Measurements from ENCODE around the gene CANT1.

CANT1 gene

DNA sequence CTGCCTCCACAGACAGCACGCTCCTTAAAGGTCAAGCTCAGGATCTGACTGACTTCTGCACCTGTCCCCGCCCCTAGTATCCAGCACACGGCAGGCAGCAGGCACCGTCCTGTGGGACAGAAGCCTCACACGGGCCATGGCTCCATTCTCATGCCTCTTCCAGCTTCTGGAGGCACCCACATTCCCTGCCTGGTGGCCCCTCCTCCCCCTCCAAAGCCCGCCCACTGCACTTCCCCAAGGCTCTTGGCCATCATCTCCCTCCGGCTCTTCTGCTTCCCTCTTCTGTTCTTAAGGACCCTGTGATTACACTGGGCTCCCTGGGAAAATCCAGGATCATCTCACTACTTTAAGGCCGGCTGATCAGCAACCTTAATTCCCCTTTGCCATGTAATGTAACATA lies 3.5 kb downstream of the CANT1 start:
- Histone ChIP-seq H3K36me3 (ENCODE audit: control insufficient read depth, insufficient read depth, low read length) (no peaks in the 10 kb centered on the region), H3K27me3 (ENCODE audit: control insufficient read depth, insufficient read depth, low read length) (no peaks in the 10 kb centered on the region), H3K4me1 (peaks cover 29% of the 10 kb centered on the region), H2AFZ (no peak overlapping the region), H3K27ac (no peak overlapping the region), H3K4me2 (ENCODE audit: low read length) (peak overlapping the region; percentile 40), H3K9ac (no peak overlapping the region), H3K4me3 (ENCODE audit: low read depth, low read length) (no peak overlapping the region), H3K79me2 (peaks cover 60% of the 10 kb centered on the region), H3K9me3 (ENCODE audit: control insufficient read depth, low read length) (no peaks in the 10 kb centered on the region)
- TF ChIP-seq, protein P1, sequence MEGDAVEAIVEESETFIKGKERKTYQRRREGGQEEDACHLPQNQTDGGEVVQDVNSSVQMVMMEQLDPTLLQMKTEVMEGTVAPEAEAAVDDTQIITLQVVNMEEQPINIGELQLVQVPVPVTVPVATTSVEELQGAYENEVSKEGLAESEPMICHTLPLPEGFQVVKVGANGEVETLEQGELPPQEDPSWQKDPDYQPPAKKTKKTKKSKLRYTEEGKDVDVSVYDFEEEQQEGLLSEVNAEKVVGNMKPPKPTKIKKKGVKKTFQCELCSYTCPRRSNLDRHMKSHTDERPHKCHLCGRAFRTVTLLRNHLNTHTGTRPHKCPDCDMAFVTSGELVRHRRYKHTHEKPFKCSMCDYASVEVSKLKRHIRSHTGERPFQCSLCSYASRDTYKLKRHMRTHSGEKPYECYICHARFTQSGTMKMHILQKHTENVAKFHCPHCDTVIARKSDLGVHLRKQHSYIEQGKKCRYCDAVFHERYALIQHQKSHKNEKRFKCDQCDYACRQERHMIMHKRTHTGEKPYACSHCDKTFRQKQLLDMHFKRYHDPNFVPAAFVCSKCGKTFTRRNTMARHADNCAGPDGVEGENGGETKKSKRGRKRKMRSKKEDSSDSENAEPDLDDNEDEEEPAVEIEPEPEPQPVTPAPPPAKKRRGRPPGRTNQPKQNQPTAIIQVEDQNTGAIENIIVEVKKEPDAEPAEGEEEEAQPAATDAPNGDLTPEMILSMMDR (IDR thresholded peaks at IDR 0.05) = no peak

DNA sequence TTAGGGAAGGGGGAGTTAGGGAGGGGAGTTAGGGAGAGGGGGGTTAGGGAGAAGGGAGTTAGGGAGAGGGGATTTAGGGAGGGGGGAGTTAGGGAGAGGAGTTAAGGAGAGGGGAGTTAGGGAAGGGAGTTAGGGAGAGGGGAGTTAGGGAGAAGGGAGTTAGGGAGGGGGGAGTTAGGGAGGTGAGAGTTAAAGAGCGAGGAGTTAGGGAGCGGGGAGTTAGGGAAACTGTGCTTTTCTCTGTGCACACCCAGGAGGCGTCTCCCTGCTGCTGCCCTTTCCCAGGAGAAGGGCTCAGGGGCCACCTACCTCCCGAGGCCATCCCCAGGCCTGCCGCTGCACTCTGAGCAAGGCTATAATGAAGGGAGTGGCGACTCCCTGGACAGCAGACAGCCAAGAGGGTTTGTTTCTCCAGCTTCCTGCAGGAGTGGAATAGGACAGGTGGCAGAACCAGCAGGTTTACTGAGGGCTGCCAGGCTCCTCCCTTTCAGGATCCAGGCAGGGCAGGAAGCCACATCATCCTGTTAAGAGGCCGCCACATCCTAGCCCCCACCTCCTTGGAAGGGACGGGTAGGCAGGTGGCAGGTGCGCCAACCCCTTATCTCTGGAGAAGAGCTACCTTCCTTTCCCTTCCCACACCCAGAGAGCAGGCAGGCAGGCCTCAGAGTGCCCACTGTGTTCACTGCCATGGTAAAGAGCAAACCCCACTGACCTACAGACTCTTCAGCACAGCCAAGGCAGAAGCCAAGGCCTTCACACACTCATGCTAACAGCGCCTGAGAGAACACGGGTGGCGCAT lies 4.3 kb downstream of the CANT1 start:
- Histone ChIP-seq H3K27ac (no peak overlapping the region), H3K4me1 (peaks cover 27% of the 10 kb centered on the region), H3K9ac (no peak overlapping the region)

DNA sequence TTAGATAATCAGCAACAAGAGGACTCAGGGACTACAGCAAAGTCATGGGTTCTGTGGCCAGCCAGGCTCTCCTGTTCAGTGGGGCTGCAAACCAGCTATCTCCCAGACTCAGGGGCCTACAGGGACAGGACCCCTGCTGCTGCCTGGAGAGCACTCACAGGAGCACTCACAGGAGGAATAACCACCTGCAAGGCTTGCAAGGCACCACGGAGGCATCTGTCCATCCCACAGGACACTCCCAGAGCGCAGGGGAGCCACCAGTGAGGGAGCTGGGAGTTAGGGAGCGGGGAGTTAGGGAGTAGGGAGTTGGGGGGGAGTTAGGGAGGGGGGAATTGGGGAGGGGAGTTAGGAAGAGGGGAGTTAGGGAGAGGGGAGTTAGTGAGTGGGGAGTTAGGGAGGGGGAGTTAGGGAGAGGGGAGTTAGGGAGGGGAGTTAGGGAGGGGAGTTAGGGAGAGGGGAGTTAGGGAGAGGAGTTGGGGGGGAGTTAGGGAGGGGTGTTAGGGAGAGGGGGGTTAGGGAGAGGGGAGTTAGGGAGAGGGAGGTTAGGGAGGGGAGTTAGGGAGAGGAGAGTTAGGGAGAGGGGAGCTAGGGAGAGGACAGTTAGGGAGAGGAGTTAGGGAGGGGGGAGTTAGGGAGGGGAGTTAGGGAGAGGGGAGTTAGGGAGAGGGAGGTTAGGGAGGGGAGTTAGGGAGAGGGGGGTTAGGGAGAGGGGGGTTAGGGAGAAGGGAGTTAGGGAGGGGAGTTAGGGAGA lies 5.7 kb downstream of the CANT1 start:
- Histone ChIP-seq H2AFZ (no peak overlapping the region), H3K4me3 (ENCODE audit: low read depth, low read length) (no peak overlapping the region), H3K79me2 (peaks cover 49% of the 10 kb centered on the region), H3K27me3 (ENCODE audit: control insufficient read depth, insufficient read depth, low read length) (no peaks in the 10 kb centered on the region), H3K27ac (no peak overlapping the region), H3K4me1 (peaks cover 20% of the 10 kb centered on the region), H3K9me3 (ENCODE audit: control insufficient read depth, low read length) (no peaks in the 10 kb centered on the region), H3K36me3 (ENCODE audit: control insufficient read depth, insufficient read depth, low read length) (no peaks in the 10 kb centered on the region), H3K4me2 (ENCODE audit: low read length) (no peak overlapping the region), H3K9ac (no peak overlapping the region)
- TF ChIP-seq, protein P1 (IDR thresholded peaks at IDR 0.05) = no peak

More for the DNA sequence above, 4.3 kb downstream of the CANT1 start:
- Histone ChIP-seq H3K4me2 (ENCODE audit: low read length) (peak overlapping the region; percentile 40), H3K27me3 (ENCODE audit: control insufficient read depth, insufficient read depth, low read length) (no peaks in the 10 kb centered on the region), H3K9me3 (ENCODE audit: control insufficient read depth, low read length) (no peaks in the 10 kb centered on the region), H3K4me3 (ENCODE audit: low read depth, low read length) (no peak overlapping the region), H3K79me2 (peaks cover 60% of the 10 kb centered on the region), H2AFZ (no peak overlapping the region), H3K36me3 (ENCODE audit: control insufficient read depth, insufficient read depth, low read length) (no peaks in the 10 kb centered on the region)
- TF ChIP-seq, protein P1 (IDR thresholded peaks at IDR 0.05) = no peak

DNA sequence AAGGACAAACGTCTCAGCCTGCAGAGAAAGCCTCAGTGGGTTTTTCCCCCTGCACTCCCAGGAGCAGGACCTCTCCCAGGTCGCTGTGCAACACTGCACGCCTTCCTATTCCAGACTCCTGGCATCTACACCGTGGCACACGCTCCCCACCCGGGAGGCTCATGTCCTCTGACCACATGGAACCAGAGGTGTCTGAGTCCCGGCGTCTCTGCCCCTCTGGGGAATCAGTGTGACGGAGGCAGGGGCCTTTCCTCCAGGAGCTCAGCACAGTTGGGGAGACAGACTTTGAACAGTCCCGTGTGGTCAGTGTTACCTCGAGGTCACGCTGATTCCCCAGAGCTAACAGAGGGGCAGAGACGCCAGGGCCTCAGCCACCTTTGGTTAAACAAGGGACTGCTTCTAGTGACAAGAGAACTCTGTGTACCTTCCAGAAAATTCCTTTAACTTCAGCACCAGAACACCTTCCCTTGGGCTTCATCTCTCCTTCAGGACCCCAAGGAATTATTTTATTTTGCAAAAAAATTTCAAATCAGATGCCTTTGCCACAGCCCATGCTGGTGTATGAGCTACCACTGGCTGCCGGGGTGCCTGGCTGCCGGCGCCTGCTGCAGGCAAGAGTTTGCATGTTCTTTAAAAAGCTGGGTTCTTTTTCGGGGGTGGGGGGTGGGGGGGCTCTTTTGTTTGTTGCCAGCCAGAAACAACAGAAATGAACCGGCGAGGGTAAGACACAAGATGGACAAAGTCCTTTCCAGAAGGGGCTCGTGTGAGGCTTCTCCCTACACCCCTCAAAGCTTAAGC lies 6.6 kb downstream of the CANT1 start:
- no peak overlapping the region for H2AFZ ChIP-seq
- TF ChIP-seq, protein P1 (IDR thresholded peaks at IDR 0.05) = no peak
- H3K27me3 ChIP-seq (ENCODE audit: control insufficient read depth, insufficient read depth, low read length) = no peaks in the 10 kb centered on the region
- H3K4me3 ChIP-seq (ENCODE audit: low read depth, low read length) = no peak overlapping the region
- no peak overlapping the region for H3K9ac ChIP-seq
- no peaks in the 10 kb centered on the region for H3K9me3 ChIP-seq (ENCODE audit: control insufficient read depth, low read length)
- H3K4me1 ChIP-seq = peaks cover 12% of the 10 kb centered on the region
- no peak overlapping the region for H3K4me2 ChIP-seq (ENCODE audit: low read length)
- H3K79me2 ChIP-seq = peaks cover 41% of the 10 kb centered on the region
- no peak overlapping the region for H3K27ac ChIP-seq
- H3K36me3 ChIP-seq (ENCODE audit: control insufficient read depth, insufficient read depth, low read length) = no peaks in the 10 kb centered on the region

Data from parathyroid adenoma (tissue), 2 donors.